ENCODE measurements around the gene SIRT7. TPM values are rescaled to one million over a fixed set of nuclear protein-coding genes. Genes with fewer than 3 reads are reported as not detected.

The SIRT7 gene, protein sequence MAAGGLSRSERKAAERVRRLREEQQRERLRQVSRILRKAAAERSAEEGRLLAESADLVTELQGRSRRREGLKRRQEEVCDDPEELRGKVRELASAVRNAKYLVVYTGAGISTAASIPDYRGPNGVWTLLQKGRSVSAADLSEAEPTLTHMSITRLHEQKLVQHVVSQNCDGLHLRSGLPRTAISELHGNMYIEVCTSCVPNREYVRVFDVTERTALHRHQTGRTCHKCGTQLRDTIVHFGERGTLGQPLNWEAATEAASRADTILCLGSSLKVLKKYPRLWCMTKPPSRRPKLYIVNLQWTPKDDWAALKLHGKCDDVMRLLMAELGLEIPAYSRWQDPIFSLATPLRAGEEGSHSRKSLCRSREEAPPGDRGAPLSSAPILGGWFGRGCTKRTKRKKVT
- total RNA-seq = 10 to 100 TPM; 51.5 to 52.8 TPM

DNA sequence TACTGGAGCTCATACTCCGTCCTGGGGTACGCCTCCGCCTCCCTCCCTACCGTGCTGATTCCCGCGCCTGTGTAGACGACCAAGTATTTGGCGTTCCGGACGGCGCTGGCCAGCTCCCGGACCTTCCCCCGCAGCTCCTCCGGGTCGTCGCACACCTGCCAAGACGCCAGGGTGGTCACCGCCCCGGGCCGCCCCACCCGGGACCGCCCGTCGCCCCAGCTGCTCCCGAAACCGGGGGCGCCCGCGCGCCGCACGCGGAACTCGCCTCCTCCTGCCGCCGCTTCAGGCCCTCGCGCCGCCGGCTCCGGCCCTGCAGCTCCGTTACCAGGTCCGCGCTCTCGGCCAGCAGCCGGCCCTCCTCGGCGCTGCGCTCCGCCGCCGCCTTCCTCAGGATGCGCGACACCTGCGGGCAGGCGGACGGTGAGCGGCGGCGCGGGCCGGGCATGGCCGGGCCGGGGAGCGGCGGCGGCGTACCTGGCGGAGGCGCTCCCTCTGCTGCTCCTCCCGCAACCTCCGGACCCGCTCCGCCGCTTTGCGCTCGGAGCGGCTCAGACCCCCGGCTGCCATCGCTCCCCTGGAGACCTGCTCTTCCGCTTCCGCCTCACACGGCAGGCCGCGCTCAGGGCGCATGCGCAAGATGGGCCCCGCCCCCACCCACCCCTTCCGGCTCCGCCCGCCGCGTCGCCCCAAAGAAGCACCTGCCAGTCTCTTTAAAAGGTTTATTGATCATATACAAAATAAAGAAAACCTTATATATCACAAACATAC, at the start of gene SIRT7:
Gene SIRT7 (minus strand): TSS at position 612 of the 768 bp plus-strand sequence. CDS start 45 bp downstream, at position 567.

DNA sequence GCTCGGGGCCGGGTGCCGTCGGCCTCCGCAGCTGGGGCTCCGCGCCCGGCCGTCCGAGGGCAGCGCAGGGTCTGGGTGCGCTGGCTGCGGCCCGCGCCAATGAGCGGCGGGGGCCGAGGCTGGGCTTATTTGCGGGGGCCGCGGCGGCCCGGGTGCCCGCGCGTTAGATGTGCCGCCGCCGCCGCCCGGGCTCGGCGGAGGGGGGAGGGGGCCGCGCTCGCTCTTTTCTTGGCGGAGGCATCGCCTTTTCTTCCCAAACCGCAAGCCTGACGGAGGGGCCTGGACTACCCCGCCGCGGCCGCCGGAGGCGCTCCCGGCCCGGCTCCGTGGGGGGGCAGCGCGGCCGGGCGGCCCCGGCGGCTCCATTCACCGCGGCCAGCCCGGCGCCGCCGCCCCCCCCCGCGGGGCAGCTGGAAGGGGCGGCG, 43.1 kb upstream of the SIRT7 start, which contains the start of gene NOTUM:
Gene NOTUM (minus strand): TSS at position 101 of the 425 bp plus-strand sequence. CDS start 278 bp downstream, outside the sequence.

DNA sequence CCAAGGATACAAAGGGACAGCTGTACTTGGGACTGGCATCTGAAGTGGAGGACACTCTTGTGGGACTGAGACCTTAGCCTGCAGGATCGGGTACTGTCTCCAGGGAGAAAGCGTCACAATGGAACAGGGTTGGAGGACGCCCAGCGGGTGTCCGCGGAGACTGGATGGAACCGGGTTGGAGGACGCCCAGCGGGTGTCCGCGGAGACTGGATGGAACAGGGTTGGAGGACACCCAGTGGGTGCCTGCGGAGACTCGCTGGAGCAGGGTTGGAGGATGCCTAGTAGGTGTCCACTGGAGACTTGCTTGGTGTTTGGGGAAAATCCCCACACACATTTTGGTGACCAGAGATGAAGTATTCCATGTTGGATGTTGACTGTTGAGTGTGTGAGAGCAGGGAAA, 29.2 kb upstream of the SIRT7 start, which contains the start of gene MYADML2:
Gene MYADML2 (minus strand): TSS at position 45 of the 400 bp plus-strand sequence. CDS start 5,492 bp downstream, outside the sequence.

DNA sequence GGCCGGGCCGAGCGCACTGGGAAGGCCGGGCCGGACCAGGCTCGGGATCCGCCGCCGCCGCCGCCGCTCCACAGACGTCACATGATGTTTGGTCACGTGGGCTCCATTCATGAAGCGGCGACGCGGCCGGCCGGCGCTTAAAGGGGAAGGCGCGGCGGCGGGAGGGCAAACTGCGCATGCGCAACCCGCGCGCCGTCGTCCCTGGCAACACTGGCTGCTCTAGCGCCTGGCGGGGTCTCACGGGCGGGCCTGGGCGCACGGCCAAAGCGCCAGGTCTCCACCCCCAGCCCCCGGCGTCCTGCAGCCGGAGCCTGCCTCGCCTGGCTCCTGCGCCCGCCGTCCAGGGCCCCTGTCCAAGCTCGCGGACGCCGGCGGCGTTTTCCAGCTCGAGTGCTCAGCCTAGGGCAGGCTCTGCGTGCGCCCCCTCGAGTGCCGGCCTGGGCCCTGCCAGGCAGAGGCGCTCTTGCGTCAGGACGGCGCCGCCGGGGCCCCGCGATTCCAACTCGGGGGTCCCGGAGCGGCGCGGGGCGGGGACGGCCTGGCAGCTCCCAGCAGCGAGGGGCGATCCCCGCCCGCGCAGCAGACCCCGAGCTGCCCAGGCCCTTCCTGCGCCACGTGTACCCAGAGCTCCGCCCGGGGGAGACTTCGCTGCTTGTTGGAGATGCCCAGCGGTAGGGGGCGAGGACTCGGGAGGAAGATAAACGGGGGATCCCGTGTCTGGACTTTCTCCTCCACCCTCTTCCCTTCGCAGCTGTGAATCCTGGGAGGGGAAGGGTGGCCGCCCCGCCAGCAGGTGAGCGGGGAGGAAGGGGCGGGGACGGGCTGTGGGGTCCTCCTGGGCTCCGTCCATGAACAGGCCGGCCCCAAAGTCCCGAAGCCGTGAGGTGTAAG, 9.9 kb upstream of the SIRT7 start, which contains the start of gene MAFG:
Gene MAFG (minus strand): TSS at position 83 of the 891 bp plus-strand sequence. CDS start 4,550 bp downstream, outside the sequence.

DNA sequence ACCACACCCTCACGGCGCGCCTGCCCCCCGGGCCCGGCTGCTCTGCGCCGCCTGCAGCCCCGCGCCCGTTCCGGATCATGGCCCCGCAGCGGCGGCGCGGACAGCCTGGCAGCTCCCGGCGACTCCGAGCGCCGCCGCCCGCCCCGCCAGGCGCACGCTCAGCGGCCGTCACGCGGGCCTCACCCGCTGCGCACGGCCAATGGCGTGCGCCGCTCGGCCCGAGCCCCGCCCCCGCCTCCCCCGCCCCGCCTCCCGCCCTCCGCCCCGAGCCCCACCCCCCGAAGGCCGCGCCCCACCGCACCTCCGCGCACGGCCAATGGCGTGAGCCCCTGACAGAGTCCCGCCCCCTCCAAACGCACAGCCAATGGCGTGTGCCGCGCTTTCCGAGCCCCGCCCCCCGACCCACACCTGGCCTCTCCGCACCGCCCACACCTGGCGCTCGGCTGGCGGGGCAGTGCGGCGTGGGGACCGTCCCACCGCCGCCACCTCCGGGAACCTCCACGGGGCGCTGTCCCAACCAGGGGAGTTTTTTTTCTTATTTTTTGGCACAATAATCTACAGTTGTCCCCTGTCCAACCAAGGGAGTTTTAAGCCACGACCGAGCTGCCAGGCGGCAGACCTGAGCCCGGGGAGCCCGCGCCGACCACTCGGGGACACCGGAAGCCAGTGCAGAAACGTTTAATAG, 6.6 kb downstream of the SIRT7 start, which contains the start of gene PCYT2:
Gene PCYT2 (minus strand): TSS at position 123 of the 685 bp plus-strand sequence. CDS start 44 bp downstream, at position 79.

DNA sequence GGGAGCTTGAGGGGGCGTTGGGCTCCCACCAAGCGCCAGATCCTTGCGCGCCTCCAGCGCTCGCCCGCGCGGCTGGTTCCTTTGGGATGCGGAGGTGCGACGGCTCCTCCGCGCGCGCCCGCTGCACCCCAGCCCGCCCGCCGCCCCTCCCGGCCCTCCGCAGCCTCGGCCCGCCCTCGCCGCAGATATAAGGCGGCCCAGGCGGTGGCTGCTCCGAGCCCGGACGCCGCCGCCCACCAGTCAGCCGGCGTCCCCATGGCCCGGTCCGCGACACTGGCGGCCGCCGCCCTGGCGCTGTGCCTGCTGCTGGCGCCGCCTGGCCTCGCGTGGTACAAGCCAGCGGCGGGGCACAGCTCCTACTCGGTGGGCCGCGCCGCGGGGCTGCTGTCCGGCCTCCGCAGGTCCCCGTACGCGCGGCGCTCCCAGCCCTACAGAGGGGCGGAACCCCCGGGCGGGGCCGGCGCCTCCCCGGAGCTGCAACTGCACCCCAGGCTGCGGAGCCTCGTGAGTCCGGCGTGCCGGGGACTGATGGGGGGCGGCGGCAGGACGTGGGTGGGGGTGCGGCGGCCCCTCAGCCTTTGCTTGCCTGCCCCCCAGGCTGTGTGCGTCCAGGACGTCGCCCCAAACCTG, 15.8 kb downstream of the SIRT7 start, which contains the start of gene NPB:
Gene NPB (plus strand): TSS at position 216 of the 630 bp plus-strand sequence. CDS start 40 bp downstream, at position 256.

DNA sequence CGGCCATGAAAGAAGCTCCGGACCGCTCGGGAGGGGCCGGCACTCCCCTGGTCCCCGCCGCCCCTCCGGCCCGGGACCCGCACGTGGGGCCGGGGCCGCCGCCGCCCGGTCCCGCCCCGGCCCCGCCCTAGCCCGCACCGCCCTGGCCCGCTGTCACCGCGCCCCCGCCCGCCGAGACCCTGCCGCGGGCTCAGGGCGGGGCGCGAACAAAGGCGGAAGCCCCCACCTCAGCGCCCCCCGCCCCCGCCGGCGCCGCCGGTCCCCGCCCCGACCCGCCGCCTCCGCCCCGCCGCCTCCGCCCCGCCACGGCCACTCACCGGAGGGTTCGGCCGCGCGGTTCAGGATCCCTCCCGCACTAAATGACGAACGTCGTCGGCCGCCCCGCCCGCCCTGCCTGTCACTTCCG, 47.0 kb downstream of the SIRT7 start, which contains the start of gene ARHGDIA:
Gene ARHGDIA (minus strand): TSS at position 357 of the 406 bp plus-strand sequence. CDS start 1,407 bp downstream, outside the sequence.

Other genes starting within 250 kb of the SIRT7 start
- gene ARL16, start 234.4 kb downstream of the SIRT7 start, total RNA-seq = 10 to 100 TPM; 19.2 to 21.1 TPM
- 100 to 1,000 TPM; 112 to 125 TPM for gene HGS, start 234.2 kb downstream of the SIRT7 start, total RNA-seq
- 10 to 100 TPM; 56.0 to 58.2 TPM for gene MRPL12, start 214.8 kb downstream of the SIRT7 start, total RNA-seq
- 10 to 100 TPM; 18.1 to 19.5 TPM for gene SLC25A10, start 205.9 kb downstream of the SIRT7 start, total RNA-seq
- not detected for gene GCGR, start 114.0 kb downstream of the SIRT7 start, total RNA-seq
- 10 to 100 TPM; 51.6 to 53.9 TPM for gene MCRIP1, start 84.9 kb downstream of the SIRT7 start, total RNA-seq
- gene PPP1R27, start 83.1 kb downstream of the SIRT7 start, total RNA-seq = not detected
- 100 to 1,000 TPM; 471 to 474 TPM for gene P4HB, start 57.6 kb downstream of the SIRT7 start, total RNA-seq
- gene ARHGDIA, start 46.8 kb downstream of the SIRT7 start, total RNA-seq = 100 to 1,000 TPM; 575 to 590 TPM
- gene ALYREF, start 26.6 kb downstream of the SIRT7 start, total RNA-seq = 100 to 1,000 TPM; 145 to 147 TPM
- gene ANAPC11, start 26.5 kb downstream of the SIRT7 start, total RNA-seq = 10 to 100 TPM; 67.2 to 75.1 TPM
- under 1 TPM; 0.10 to 0.20 TPM for gene NPB, start 15.9 kb downstream of the SIRT7 start, total RNA-seq
- gene PCYT2, start 6.8 kb downstream of the SIRT7 start, total RNA-seq = 10 to 100 TPM; 43.8 to 49.5 TPM
- 10 to 100 TPM; 22.6 to 23.9 TPM for gene MAFG, start 9.6 kb upstream of the SIRT7 start, total RNA-seq
- gene PYCR1, start 19.1 kb upstream of the SIRT7 start, total RNA-seq = 10 to 100 TPM; 23.3 to 26.1 TPM
- not detected for gene MYADML2, start 29.1 kb upstream of the SIRT7 start, total RNA-seq
- under 1 TPM; 0.30 to 0.34 TPM for gene NOTUM, start 43.0 kb upstream of the SIRT7 start, total RNA-seq
- 10 to 100 TPM; 37.4 to 39.5 TPM for gene ASPSCR1, start 59.5 kb upstream of the SIRT7 start, total RNA-seq
- gene CENPX, start 104.7 kb upstream of the SIRT7 start, total RNA-seq = 10 to 100 TPM; 49.8 to 49.9 TPM
- gene LRRC45, start 105.1 kb upstream of the SIRT7 start, total RNA-seq = 10 to 100 TPM; 29.8 to 33.7 TPM
- 1 to 10 TPM; 6.0 to 6.2 TPM for gene RAC3, start 113.5 kb upstream of the SIRT7 start, total RNA-seq
- gene DCXR, start 119.5 kb upstream of the SIRT7 start, total RNA-seq = 100 to 1,000 TPM in 1 of 2 experiments, 10 to 100 TPM in 1; 98.5 to 103 TPM
- 10 to 100 TPM; 25.1 to 26.8 TPM for gene RFNG, start 133.6 kb upstream of the SIRT7 start, total RNA-seq
- gene GPS1, start 133.7 kb upstream of the SIRT7 start, total RNA-seq = 10 to 100 TPM; 66.6 to 67.5 TPM
- 100 to 1,000 TPM; 110 to 111 TPM for gene DUS1L, start 147.6 kb upstream of the SIRT7 start, total RNA-seq
- 100 to 1,000 TPM; 153 to 162 TPM for gene FASN, start 180.1 kb upstream of the SIRT7 start, total RNA-seq

Data from activated naive CD4-positive, alpha-beta T cell treated with anti-CD3 and anti-CD28 coated beads, Interleukin-2, amount 10 ng/mL, durations not matched to agents 5 hours and 36 hours (primary cell).